ENCODE data around the gene FLNC. TPM values are rescaled to one million over a fixed set of nuclear protein-coding genes. Genes with fewer than 3 reads are reported as not detected.

The FLNC gene
- 339 TPM for total RNA-seq
- 100 to 1,000 TPM; 378 to 779 (median 506) TPM for polyA plus RNA-seq (ENCODE audit: insufficient read depth in 1 of 8, insufficient read length in 8 of 8, low replicate concordance in 1 of 8)
- long read RNA-seq, donor 1, full-length matches to known transcripts: 1 of 34 reads
- long read RNA-seq, donor 1, partial matches to known transcripts: 33 of 34 reads
- long read RNA-seq, donor 1, other reads (novel, unspliced or antisense): 0 of 34 reads
- long read RNA-seq, donor 2, partial matches to known transcripts: 16 of 16 reads
- long read RNA-seq, donor 2, other reads (novel, unspliced or antisense): 0 of 16 reads
- long read RNA-seq, donor 3, partial matches to known transcripts: 334 of 334 reads
- long read RNA-seq, donor 3, other reads (novel, unspliced or antisense): 0 of 334 reads
- long read RNA-seq, donor 4, full-length matches to known transcripts: 2 of 236 reads
- long read RNA-seq, donor 4, partial matches to known transcripts: 234 of 236 reads
- long read RNA-seq, donor 4, other reads (novel, unspliced or antisense): 0 of 236 reads
- long read RNA-seq, donor 5, full-length matches to known transcripts: 5 of 263 reads
- long read RNA-seq, donor 5, partial matches to known transcripts: 246 of 263 reads
- long read RNA-seq, donor 5, other reads (novel, unspliced or antisense): 12 of 263 reads
- long read RNA-seq, donor 6, full-length matches to known transcripts: 1 of 130 reads
- long read RNA-seq, donor 6, partial matches to known transcripts: 129 of 130 reads
- long read RNA-seq, donor 6, other reads (novel, unspliced or antisense): 0 of 130 reads
- long read RNA-seq, donor 7, full-length matches to known transcripts: 1 of 273 reads
- long read RNA-seq, donor 7, partial matches to known transcripts: 272 of 273 reads
- long read RNA-seq, donor 7, other reads (novel, unspliced or antisense): 0 of 273 reads
- long read RNA-seq, donor 8, partial matches to known transcripts: 174 of 174 reads
- long read RNA-seq, donor 8, other reads (novel, unspliced or antisense): 0 of 174 reads
- long read RNA-seq, donor 9, full-length matches to known transcripts: 1 of 283 reads
- long read RNA-seq, donor 9, partial matches to known transcripts: 277 of 283 reads
- long read RNA-seq, donor 9, other reads (novel, unspliced or antisense): 5 of 283 reads
- long read RNA-seq, donor 10, partial matches to known transcripts: 115 of 116 reads
- long read RNA-seq, donor 10, other reads (novel, unspliced or antisense): 0 of 116 reads
- long read RNA-seq, donor 11, full-length matches to known transcripts: 2 of 250 reads
- long read RNA-seq, donor 11, partial matches to known transcripts: 248 of 250 reads
- long read RNA-seq, donor 11, other reads (novel, unspliced or antisense): 0 of 250 reads

- WGBS (ENCODE audit: insufficient coverage): under 1% methylated on average over 99 of the region's 109 CpGs
- Histone ChIP-seq H3K4me1 (ENCODE audit: control insufficient read depth, insufficient read depth, low read length) (peaks cover 72% of the 10 kb centered on the region), H3K4me3 (ENCODE audit: low read length) (peak within 1 kb of the TSS; percentile 97)
Observed at GRCh38 chr7:128830231-128831177, at the start of gene FLNC. Gene FLNC (plus strand): TSS chr7:128830406. CDS start chr7:128830638, 232 bp downstream.

GRCh38 chr7:128781126-128781525 lies 49.1 kb upstream of the FLNC start:
- Histone ChIP-seq H3K27me3 (ENCODE audit: control insufficient read depth, insufficient read depth, low read length) (no peaks in the 10 kb centered on the region), H3K36me3 (ENCODE audit: control insufficient read depth, insufficient read depth, low read length) (no peaks in the 10 kb centered on the region), H3K4me3 (ENCODE audit: low read length) (no peak overlapping the region), H3K27ac (ENCODE audit: low read length) (peak overlapping the region; percentile 79), H3K4me1 (ENCODE audit: control insufficient read depth, insufficient read depth, low read length) (peaks cover 28% of the 10 kb centered on the region), H3K9me3 (replicated peaks; ENCODE audit: control insufficient read depth, low read depth, low read length) (peaks cover 7% of the 10 kb centered on the region)
- peak; percentile 95 for DNase-seq
- WGBS (ENCODE audit: insufficient coverage): 6% methylated on average over 3 of the region's 5 CpGs

More at GRCh38 chr7:128830231-128831177, at the start of gene FLNC:
- H3K36me3 ChIP-seq (ENCODE audit: control insufficient read depth, insufficient read depth, low read length): peaks cover 15% of the 10 kb centered on the region
- peak within 1 kb of the TSS; percentile 98 for H3K27ac ChIP-seq (ENCODE audit: low read length)
- peak; percentile 90 for DNase-seq
- H3K9me3 ChIP-seq (replicated peaks; ENCODE audit: control insufficient read depth, low read depth, low read length): no peaks in the 10 kb centered on the region
- H3K27me3 ChIP-seq (ENCODE audit: control insufficient read depth, insufficient read depth, low read length): peaks cover 18% of the 10 kb centered on the region

- WGBS (ENCODE audit: insufficient coverage): no CpG with 5 or more reads among the region's 3 CpGs
- Histone ChIP-seq H3K27ac (ENCODE audit: low read length) (peak overlapping the region; percentile 79), H3K36me3 (ENCODE audit: control insufficient read depth, insufficient read depth, low read length) (no peaks in the 10 kb centered on the region), H3K9me3 (replicated peaks; ENCODE audit: control insufficient read depth, low read depth, low read length) (peaks cover 7% of the 10 kb centered on the region), H3K27me3 (ENCODE audit: control insufficient read depth, insufficient read depth, low read length) (no peaks in the 10 kb centered on the region), H3K4me1 (ENCODE audit: control insufficient read depth, insufficient read depth, low read length) (peaks cover 28% of the 10 kb centered on the region), H3K4me3 (ENCODE audit: low read length) (no peak overlapping the region)
- no peak for DNase-seq
Observed at GRCh38 chr7:128781851-128782250, 48.4 kb upstream of the FLNC start.

- peaks cover 28% of the 10 kb centered on the region for H3K4me1 ChIP-seq (ENCODE audit: control insufficient read depth, insufficient read depth, low read length)
- no peaks in the 10 kb centered on the region for H3K27me3 ChIP-seq (ENCODE audit: control insufficient read depth, insufficient read depth, low read length)
- no peak overlapping the region for H3K4me3 ChIP-seq (ENCODE audit: low read length)
- H3K36me3 ChIP-seq (ENCODE audit: control insufficient read depth, insufficient read depth, low read length): no peaks in the 10 kb centered on the region
- DNase-seq: peak; percentile 95
- WGBS (ENCODE audit: insufficient coverage): 20% methylated on average over 8 of the region's 15 CpGs
- peak overlapping the region; percentile 58 for H3K27ac ChIP-seq (ENCODE audit: low read length)
- no peaks in the 10 kb centered on the region for H3K9me3 ChIP-seq (replicated peaks; ENCODE audit: control insufficient read depth, low read depth, low read length)
Observed at GRCh38 chr7:128783143-128783861, 46.9 kb upstream of the FLNC start.

- Histone ChIP-seq H3K4me1 (ENCODE audit: control insufficient read depth, insufficient read depth, low read length) (peaks cover 32% of the 10 kb centered on the region), H3K4me3 (ENCODE audit: low read length) (no peak overlapping the region), H3K27me3 (ENCODE audit: control insufficient read depth, insufficient read depth, low read length) (peaks cover 15% of the 10 kb centered on the region), H3K27ac (ENCODE audit: low read length) (no peak overlapping the region), H3K9me3 (replicated peaks; ENCODE audit: control insufficient read depth, low read depth, low read length) (no peaks in the 10 kb centered on the region), H3K36me3 (ENCODE audit: control insufficient read depth, insufficient read depth, low read length) (no peaks in the 10 kb centered on the region)
- 75% methylated on average over 2 of the region's 3 CpGs for WGBS (ENCODE audit: insufficient coverage)
- no peak for DNase-seq
Observed at GRCh38 chr7:128785738-128786137, 44.5 kb upstream of the FLNC start.

- DNase-seq: no peak
- WGBS (ENCODE audit: insufficient coverage): 60% methylated on average over 7 of the region's 9 CpGs
- Histone ChIP-seq H3K4me3 (ENCODE audit: low read length) (no peak overlapping the region), H3K27me3 (ENCODE audit: control insufficient read depth, insufficient read depth, low read length) (peaks cover 23% of the 10 kb centered on the region), H3K27ac (ENCODE audit: low read length) (no peak overlapping the region), H3K4me1 (ENCODE audit: control insufficient read depth, insufficient read depth, low read length) (peaks cover 22% of the 10 kb centered on the region), H3K36me3 (ENCODE audit: control insufficient read depth, insufficient read depth, low read length) (no peaks in the 10 kb centered on the region), H3K9me3 (replicated peaks; ENCODE audit: control insufficient read depth, low read depth, low read length) (no peaks in the 10 kb centered on the region)
Observed at GRCh38 chr7:128788446-128789412, 41.5 kb upstream of the FLNC start.

- Histone ChIP-seq H3K27ac (ENCODE audit: low read length) (no peak overlapping the region), H3K4me3 (ENCODE audit: low read length) (peak overlapping the region; percentile 60), H3K27me3 (ENCODE audit: control insufficient read depth, insufficient read depth, low read length) (peaks cover 23% of the 10 kb centered on the region), H3K4me1 (ENCODE audit: control insufficient read depth, insufficient read depth, low read length) (peaks cover 22% of the 10 kb centered on the region), H3K36me3 (ENCODE audit: control insufficient read depth, insufficient read depth, low read length) (no peaks in the 10 kb centered on the region), H3K9me3 (replicated peaks; ENCODE audit: control insufficient read depth, low read depth, low read length) (no peaks in the 10 kb centered on the region)
- WGBS (ENCODE audit: insufficient coverage): 2% methylated on average over 21 of the region's 45 CpGs
- DNase-seq: no peak
Observed at GRCh38 chr7:128790315-128791041, 39.7 kb upstream of the FLNC start.
